OCI-LY3 (cell line): ENCODE data around the gene PDLIM3.

Source experiments
- H2AFZ ChIP-seq: fragments of 200-600, 300-600 bp; shearing (Covaris generic); 2 replicates; pipeline ENCODE4 v1.6.0; 2014; ENCODE audit warnings: antibody characterized with exemption, low read depth, low read length
- H3K27ac ChIP-seq: fragments of 200-600, 300-600 bp; sonication (generic); 2 replicates; pipeline ENCODE4 v1.5.1; 2014; ENCODE audit warnings: mild to moderate bottlenecking, low read length, moderate library complexity, mixed read lengths
- H3K27me3 ChIP-seq: fragments of 200-600, 300-600 bp; sonication (generic); 2 replicates; pipeline ENCODE4 v1.6.1; 2014; ENCODE audit warnings: low read depth, low read length, mixed read lengths
- H3K36me3 ChIP-seq: fragments of 200-600, 300-600 bp; sonication (generic); replicated peaks from 2 replicates; pipeline ENCODE3; 2014; ENCODE audit warnings: low read depth, low read length, mixed read lengths
- H3K4me1 ChIP-seq: fragments of 300-600, 200-600 bp; sonication (generic); 2 replicates; pipeline ENCODE4 v1.6.1; 2014; ENCODE audit warnings: low read length, mixed read lengths
- H3K4me2 ChIP-seq: fragments of 200-600, 300-600 bp; sonication (generic); 2 replicates; pipeline ENCODE4 v1.6.1; 2014; ENCODE audit warnings: low read length, mixed read lengths
- H3K4me3 ChIP-seq: fragments of 300-600, 200-600 bp; sonication (generic); 2 replicates; pipeline ENCODE4 v1.5.1; 2014; ENCODE audit warnings: antibody characterized with exemption, mild to moderate bottlenecking, low read length, moderate library complexity
- H3K79me2 ChIP-seq: fragments of 300-600, 200-600 bp; shearing (Covaris generic); 2 replicates; pipeline ENCODE4 v1.6.1; 2014; ENCODE audit warnings: mild to moderate bottlenecking, low read length, mixed read lengths
- H3K9ac ChIP-seq: fragments of 300-600, 200-600 bp; shearing (Covaris generic); 2 replicates; pipeline ENCODE4 v1.6.0; 2014; ENCODE audit warnings: mild to moderate bottlenecking, low read length, moderate library complexity
- H3K9me3 ChIP-seq: fragments of 200-600, 300-600 bp; shearing (Covaris generic); 2 replicates; pipeline ENCODE4 v1.6.1; 2014; ENCODE audit warnings: low read length, mixed read lengths; ENCODE audit not compliant: insufficient read depth
- H4K20me1 ChIP-seq: fragments of 200-600, 300-600 bp; sonication (generic); 2 replicates; pipeline ENCODE4 v1.6.1; 2016; ENCODE audit warnings: low read length, mixed read lengths; ENCODE audit not compliant: insufficient read depth
- EZH2phosphoT487 ChIP-seq: fragments of 200-600 bp; shearing (Covaris generic); IDR thresholded peaks from 2 replicates; pipeline ENCODE4 v1.6.1; 2018; ENCODE audit warnings: antibody characterized with exemption, mixed run types, low read depth
- TF ChIP-seq, protein P1 (sequence below): fragments of 200-600, 300-600 bp; sonication (generic); IDR thresholded peaks from 2 replicates; pipeline ENCODE4 v1.5.1; 2014; ENCODE audit warnings: antibody characterized with exemption, low read length, low read depth

The PDLIM3 gene

DNA sequence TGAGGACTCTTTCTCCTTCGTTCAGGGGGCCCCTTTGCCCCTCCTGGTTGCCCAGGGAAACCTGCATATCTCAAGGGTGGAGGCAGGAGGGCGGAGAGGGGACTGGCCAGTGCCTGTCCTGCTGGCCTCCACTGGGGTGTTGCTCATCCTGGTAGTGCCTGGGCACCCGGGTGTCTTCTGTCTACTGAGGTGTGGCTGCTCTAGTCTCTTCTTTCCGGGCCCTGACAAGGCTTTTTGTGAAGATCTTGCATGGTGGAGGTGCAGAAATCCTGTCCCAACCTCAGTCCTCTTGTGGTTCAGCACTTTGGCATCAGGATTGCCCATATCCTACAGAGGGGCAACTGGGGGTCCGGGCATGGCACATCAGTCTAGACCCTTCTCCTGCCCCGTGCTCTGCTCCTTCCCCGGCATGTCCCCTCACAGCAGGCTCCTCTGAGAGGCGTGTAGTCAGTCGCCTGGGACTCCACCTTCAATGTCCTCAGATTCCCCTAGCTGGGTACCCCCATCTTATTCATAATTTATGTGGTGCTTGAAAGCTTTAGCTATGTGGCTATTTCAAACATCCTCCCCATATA, 65.6 kb downstream of the PDLIM3 start:
- TF ChIP-seq, protein P1, sequence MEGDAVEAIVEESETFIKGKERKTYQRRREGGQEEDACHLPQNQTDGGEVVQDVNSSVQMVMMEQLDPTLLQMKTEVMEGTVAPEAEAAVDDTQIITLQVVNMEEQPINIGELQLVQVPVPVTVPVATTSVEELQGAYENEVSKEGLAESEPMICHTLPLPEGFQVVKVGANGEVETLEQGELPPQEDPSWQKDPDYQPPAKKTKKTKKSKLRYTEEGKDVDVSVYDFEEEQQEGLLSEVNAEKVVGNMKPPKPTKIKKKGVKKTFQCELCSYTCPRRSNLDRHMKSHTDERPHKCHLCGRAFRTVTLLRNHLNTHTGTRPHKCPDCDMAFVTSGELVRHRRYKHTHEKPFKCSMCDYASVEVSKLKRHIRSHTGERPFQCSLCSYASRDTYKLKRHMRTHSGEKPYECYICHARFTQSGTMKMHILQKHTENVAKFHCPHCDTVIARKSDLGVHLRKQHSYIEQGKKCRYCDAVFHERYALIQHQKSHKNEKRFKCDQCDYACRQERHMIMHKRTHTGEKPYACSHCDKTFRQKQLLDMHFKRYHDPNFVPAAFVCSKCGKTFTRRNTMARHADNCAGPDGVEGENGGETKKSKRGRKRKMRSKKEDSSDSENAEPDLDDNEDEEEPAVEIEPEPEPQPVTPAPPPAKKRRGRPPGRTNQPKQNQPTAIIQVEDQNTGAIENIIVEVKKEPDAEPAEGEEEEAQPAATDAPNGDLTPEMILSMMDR, result no peak
- no peak for TF ChIP-seq EZH2phosphoT487
- Histone ChIP-seq H3K9ac (no peak overlapping the region), H3K27me3 (no peaks in the 10 kb centered on the region), H4K20me1 (no peaks in the 10 kb centered on the region), H3K36me3 (no peaks in the 10 kb centered on the region), H3K79me2 (no peaks in the 10 kb centered on the region), H3K4me2 (no peak overlapping the region), H3K4me1 (no peaks in the 10 kb centered on the region), H2AFZ (no peak overlapping the region), H3K4me3 (no peak overlapping the region), H3K27ac (no peak overlapping the region), H3K9me3 (no peaks in the 10 kb centered on the region)

- Histone ChIP-seq H3K79me2 (no peaks in the 10 kb centered on the region), H3K4me1 (no peaks in the 10 kb centered on the region), H2AFZ (no peak overlapping the region), H3K9me3 (no peaks in the 10 kb centered on the region), H3K4me2 (no peak overlapping the region), H3K27ac (no peak overlapping the region), H3K27me3 (no peaks in the 10 kb centered on the region), H4K20me1 (no peaks in the 10 kb centered on the region), H3K9ac (no peak overlapping the region), H3K4me3 (no peak overlapping the region), H3K36me3 (no peaks in the 10 kb centered on the region)
- TF ChIP-seq, protein P1, result no peak
- no peak for TF ChIP-seq EZH2phosphoT487
These were observed 66.3 kb downstream of the PDLIM3 start for GRCh38 chr4:185468999-185469398.

- H2AFZ ChIP-seq, result no peak overlapping the region
- H3K4me2 ChIP-seq, result no peak overlapping the region
- H3K9me3 ChIP-seq, result no peaks in the 10 kb centered on the region
- no peak overlapping the region for H3K9ac ChIP-seq
- H3K79me2 ChIP-seq, result no peaks in the 10 kb centered on the region
- TF ChIP-seq, protein P1, result no peak
- TF ChIP-seq EZH2phosphoT487, result no peak
- H3K27ac ChIP-seq, result no peak overlapping the region
- no peaks in the 10 kb centered on the region for H4K20me1 ChIP-seq
- H3K36me3 ChIP-seq, result no peaks in the 10 kb centered on the region
- H3K4me1 ChIP-seq, result no peaks in the 10 kb centered on the region
- no peak overlapping the region for H3K4me3 ChIP-seq
- H3K27me3 ChIP-seq, result no peaks in the 10 kb centered on the region
These were observed 67.3 kb downstream of the PDLIM3 start for GRCh38 chr4:185467991-185468390.

- H3K4me3 ChIP-seq, result no peak overlapping the region
These were observed 68.2 kb downstream of the PDLIM3 start for GRCh38 chr4:185467101-185467500.

More at GRCh38 chr4:185467101-185467500, 68.2 kb downstream of the PDLIM3 start:
- H3K9ac ChIP-seq, result no peak overlapping the region
- no peaks in the 10 kb centered on the region for H3K36me3 ChIP-seq
- TF ChIP-seq, protein P1, result no peak
- no peak for TF ChIP-seq EZH2phosphoT487
- H3K4me2 ChIP-seq, result no peak overlapping the region
- H3K9me3 ChIP-seq, result no peaks in the 10 kb centered on the region
- no peak overlapping the region for H2AFZ ChIP-seq
- H3K27me3 ChIP-seq, result no peaks in the 10 kb centered on the region
- no peaks in the 10 kb centered on the region for H3K79me2 ChIP-seq
- no peaks in the 10 kb centered on the region for H3K4me1 ChIP-seq
- no peak overlapping the region for H3K27ac ChIP-seq
- H4K20me1 ChIP-seq, result no peaks in the 10 kb centered on the region
